HG02678 (cell line): ENCODE results near the gene PSMB7.

Experiments
- ATAC-seq: cut with Tn5 transposase; IDR thresholded peaks from one replicate; pipeline ENCODE4 v1.9.1; 2021; ENCODE audit warnings: mild to moderate bottlenecking, moderate library complexity; ENCODE audit not compliant: unreplicated experiment

Gene PSMB7

GRCh38 chr9:124306098-124306735 is 109.0 kb downstream of the PSMB7 start:
- ATAC-seq = no peak

GRCh38 chr9:124304285-124304684 is 111.0 kb downstream of the PSMB7 start:
- no peak for ATAC-seq

GRCh38 chr9:124303762-124304161 is 111.5 kb downstream of the PSMB7 start:
- ATAC-seq = no peak
